ENCODE measurements around the gene ZSCAN20. TPM values are rescaled to one million over a fixed set of nuclear protein-coding genes. Genes with fewer than 3 reads are reported as not detected.

ZSCAN20 gene
- total RNA-seq, 2 experiments from 2014 or later = 1.5 to 2.2 TPM

GRCh38 chr1:33455539-33456501, 16.6 kb upstream of the ZSCAN20 start:
- Mint-ChIP-seq H3K4me1 (peaks cover 4% of the 10 kb centered on the region), H3K9me3 (no peaks in the 10 kb centered on the region), H3K36me3 (ENCODE audit: low read depth) (no peaks in the 10 kb centered on the region), H3K27me3 (peaks cover 27% of the 10 kb centered on the region), H3K27ac (peak overlapping the region; percentile 75), H3K4me3 (no peak overlapping the region)
- peak; percentile 70 for DNase-seq
- ChIA-PET POLR2A (interaction anchor here (0.7 kb wide), 1 partner anchor 522 kb away, joined by 12 read pairs; no protein-coding TSS in a partner anchor), CTCF (interaction anchor here (0.7 to 2.1 kb wide), 8 partner anchors 10 to 400 kb away, joined by 3 to 9 read pairs (median 3); partner anchors contain the start of gene ZSCAN20)

DNA sequence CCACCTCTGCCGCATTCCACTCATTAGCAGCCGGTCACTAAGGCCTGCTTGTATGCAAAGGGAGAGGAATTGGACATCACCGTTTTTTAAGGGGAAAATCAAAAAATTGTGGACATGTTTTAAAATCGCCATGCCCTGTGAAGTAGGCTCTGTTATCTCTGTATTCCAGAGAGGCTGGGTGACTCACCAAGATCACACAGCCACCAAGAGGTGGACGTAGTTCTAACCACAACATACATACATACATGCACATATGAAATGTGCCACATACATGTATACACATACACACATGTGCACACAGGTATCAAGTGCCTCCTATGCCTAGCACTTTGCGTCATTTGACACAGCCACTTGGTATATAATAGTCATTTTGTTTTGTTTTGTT, 16.0 kb upstream of the ZSCAN20 start:
- no peak overlapping the region for H3K27ac Mint-ChIP-seq
- H3K4me1 Mint-ChIP-seq = peaks cover 4% of the 10 kb centered on the region
- DNase-seq = no peak
- no peaks in the 10 kb centered on the region for H3K9me3 Mint-ChIP-seq
- no peak overlapping the region for H3K4me3 Mint-ChIP-seq
- peaks cover 21% of the 10 kb centered on the region for H3K27me3 Mint-ChIP-seq
- CTCF ChIA-PET = interaction anchor here (0.7 to 2.1 kb wide), 5 partner anchors 10 to 329 kb away, joined by 3 to 9 read pairs (median 3); no protein-coding TSS in a partner anchor
- H3K36me3 Mint-ChIP-seq (ENCODE audit: low read depth) = no peaks in the 10 kb centered on the region
- POLR2A ChIA-PET = interaction anchor here (0.7 kb wide), 1 partner anchor 522 kb away, joined by 12 read pairs; no protein-coding TSS in a partner anchor

GRCh38 chr1:33459691-33460090, 12.8 kb upstream of the ZSCAN20 start:
- H3K9me3 Mint-ChIP-seq = no peaks in the 10 kb centered on the region
- POLR2A ChIA-PET = no interaction called here
- DNase-seq = no peak
- H3K27me3 Mint-ChIP-seq = peaks cover 5% of the 10 kb centered on the region
- H3K4me3 Mint-ChIP-seq = no peak overlapping the region
- no peak overlapping the region for H3K27ac Mint-ChIP-seq
- peaks cover 4% of the 10 kb centered on the region for H3K4me1 Mint-ChIP-seq
- CTCF ChIA-PET = interaction anchor here (2.0 kb wide), 1 partner anchor 12 kb away, joined by 6 read pairs; no protein-coding TSS in a partner anchor
- no peaks in the 10 kb centered on the region for H3K36me3 Mint-ChIP-seq (ENCODE audit: low read depth)

- Mint-ChIP-seq H3K27ac (no peak overlapping the region), H3K4me1 (peaks cover 4% of the 10 kb centered on the region), H3K4me3 (no peak overlapping the region), H3K36me3 (ENCODE audit: low read depth) (no peaks in the 10 kb centered on the region), H3K9me3 (no peaks in the 10 kb centered on the region), H3K27me3 (peaks cover 5% of the 10 kb centered on the region)
- POLR2A ChIA-PET = no interaction called here
- no peak for DNase-seq
- CTCF ChIA-PET = interaction anchor here (1.3 to 2.0 kb wide), 2 partner anchors 9 to 11 kb away, joined by 5 to 6 read pairs; no protein-coding TSS in a partner anchor
Observed at GRCh38 chr1:33460144-33460543, 12.3 kb upstream of the ZSCAN20 start.

GRCh38 chr1:33460947-33461629, 11.4 kb upstream of the ZSCAN20 start:
- CTCF ChIA-PET = interaction anchor here (1.3 to 2.0 kb wide), 2 partner anchors 8 to 10 kb away, joined by 5 to 6 read pairs; no protein-coding TSS in a partner anchor
- Mint-ChIP-seq H3K9me3 (no peaks in the 10 kb centered on the region), H3K4me3 (no peak overlapping the region), H3K4me1 (no peaks in the 10 kb centered on the region), H3K27ac (no peak overlapping the region), H3K36me3 (ENCODE audit: low read depth) (no peaks in the 10 kb centered on the region), H3K27me3 (peaks cover 6% of the 10 kb centered on the region)
- DNase-seq = no peak
- POLR2A ChIA-PET = no interaction called here

DNA sequence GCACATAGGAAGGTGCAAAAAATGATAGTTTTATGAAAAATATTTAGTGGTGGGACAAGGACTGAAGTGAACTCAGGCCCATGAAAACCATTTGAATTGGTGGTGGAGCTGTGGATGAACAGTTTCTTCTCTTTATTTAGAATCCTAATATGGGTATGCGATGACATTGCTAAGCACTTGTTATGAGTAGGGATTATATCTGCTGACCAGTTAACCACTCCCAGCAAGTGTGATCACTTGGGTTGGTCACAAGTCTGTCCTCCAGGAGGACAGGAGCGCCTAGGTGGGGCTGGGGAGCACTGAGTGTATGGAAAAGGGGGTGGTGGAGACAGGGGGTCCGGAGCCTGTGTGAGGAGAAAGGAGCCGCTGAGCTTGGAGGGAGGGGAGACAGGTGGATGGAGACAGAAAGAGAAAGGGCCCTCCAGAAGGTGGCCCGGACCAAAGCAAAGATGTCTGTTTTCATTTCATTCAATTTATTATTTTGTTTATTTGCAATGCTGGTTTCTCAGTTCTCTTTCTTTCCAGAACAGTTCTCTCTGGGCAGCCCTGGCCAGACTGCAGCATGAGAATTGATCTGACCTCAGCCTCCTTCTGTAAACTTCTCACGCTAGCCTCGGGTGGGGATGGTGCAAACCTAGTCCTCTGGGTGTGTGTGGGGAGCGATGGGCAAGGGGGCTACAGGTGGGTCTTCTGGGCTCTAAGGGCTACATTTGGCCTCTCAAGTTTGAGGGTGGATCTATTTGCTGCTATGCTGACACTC, 9.9 kb upstream of the ZSCAN20 start:
- no peak for DNase-seq
- Mint-ChIP-seq H3K4me1 (no peaks in the 10 kb centered on the region), H3K27ac (no peak overlapping the region), H3K9me3 (no peaks in the 10 kb centered on the region), H3K4me3 (no peak overlapping the region), H3K27me3 (peaks cover 6% of the 10 kb centered on the region), H3K36me3 (ENCODE audit: low read depth) (no peaks in the 10 kb centered on the region)
- POLR2A ChIA-PET = no interaction called here
- CTCF ChIA-PET = interaction anchor here (0.7 kb wide), 1 partner anchor 364 kb away, joined by 5 read pairs; no protein-coding TSS in a partner anchor

GRCh38 chr1:33464552-33464951, 7.9 kb upstream of the ZSCAN20 start:
- CTCF ChIA-PET = no interaction called here

DNA sequence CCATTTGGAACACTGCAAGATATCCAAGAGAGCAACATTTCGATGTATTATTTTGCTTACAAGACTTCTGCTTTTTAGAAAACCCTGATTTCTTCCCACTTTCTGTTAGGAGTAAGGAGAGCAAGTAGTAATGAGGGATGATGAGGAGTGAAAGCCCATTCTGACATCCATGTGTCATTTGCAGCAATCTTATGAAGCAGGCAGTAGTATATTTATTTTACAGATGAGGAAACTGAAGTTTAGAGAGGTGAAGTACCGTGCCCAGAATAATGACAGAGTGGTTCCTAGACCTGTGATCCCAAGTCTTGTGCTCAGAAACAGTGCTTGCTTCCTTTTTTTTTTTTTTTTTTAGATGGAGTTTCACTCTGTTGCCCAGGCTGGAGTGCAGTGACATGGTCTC, 7.1 kb upstream of the ZSCAN20 start:
- ChIA-PET POLR2A (no interaction called here), CTCF (no interaction called here)
- Mint-ChIP-seq H3K4me3 (no peak overlapping the region), H3K36me3 (ENCODE audit: low read depth) (no peaks in the 10 kb centered on the region), H3K9me3 (no peaks in the 10 kb centered on the region), H3K27me3 (peaks cover 2% of the 10 kb centered on the region), H3K4me1 (peaks cover 6% of the 10 kb centered on the region), H3K27ac (no peak overlapping the region)
- DNase-seq = no peak

More at GRCh38 chr1:33464552-33464951, 7.9 kb upstream of the ZSCAN20 start:
- Mint-ChIP-seq H3K27ac (no peak overlapping the region), H3K4me1 (peaks cover under 1% of the 10 kb centered on the region), H3K27me3 (peaks cover 4% of the 10 kb centered on the region), H3K4me3 (no peak overlapping the region), H3K9me3 (no peaks in the 10 kb centered on the region), H3K36me3 (ENCODE audit: low read depth) (no peaks in the 10 kb centered on the region)
- DNase-seq = no peak
- POLR2A ChIA-PET = no interaction called here

- DNase-seq = no peak
- H3K27ac Mint-ChIP-seq = no peak overlapping the region
- no peaks in the 10 kb centered on the region for H3K9me3 Mint-ChIP-seq
- H3K4me1 Mint-ChIP-seq = peaks cover 12% of the 10 kb centered on the region
- CTCF ChIA-PET = no interaction called here
- no peaks in the 10 kb centered on the region for H3K36me3 Mint-ChIP-seq (ENCODE audit: low read depth)
- peaks cover 2% of the 10 kb centered on the region for H3K27me3 Mint-ChIP-seq
- POLR2A ChIA-PET = no interaction called here
- no peak overlapping the region for H3K4me3 Mint-ChIP-seq
Observed at GRCh38 chr1:33466159-33466558, 6.3 kb upstream of the ZSCAN20 start.

DNA sequence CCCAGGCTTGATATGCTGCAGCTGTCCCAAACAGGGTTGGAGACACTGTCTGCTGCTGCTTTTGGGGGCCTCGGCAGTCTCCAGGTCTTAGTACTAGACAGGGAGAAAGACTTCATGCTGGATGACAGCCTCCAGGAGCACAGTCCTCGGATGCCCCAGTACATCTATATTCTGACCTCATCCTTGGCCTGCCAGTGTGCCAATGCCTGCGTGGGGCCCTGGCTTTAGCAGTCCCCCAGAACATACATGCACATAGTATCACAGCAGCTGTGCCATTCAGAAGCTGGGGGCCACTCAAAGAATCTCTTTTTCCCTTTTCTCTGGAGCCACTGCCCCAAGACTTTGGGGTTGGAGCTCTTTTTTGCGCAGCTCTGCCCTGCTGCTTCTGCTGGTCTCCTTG, 4.4 kb upstream of the ZSCAN20 start:
- H3K27me3 Mint-ChIP-seq = peaks cover 2% of the 10 kb centered on the region
- H3K36me3 Mint-ChIP-seq (ENCODE audit: low read depth) = no peaks in the 10 kb centered on the region
- CTCF ChIA-PET = interaction anchor here (1.4 to 1.8 kb wide), 2 partner anchors 12 to 41 kb away, joined by 3 to 7 read pairs; no protein-coding TSS in a partner anchor
- no peak overlapping the region for H3K4me3 Mint-ChIP-seq
- DNase-seq = no peak
- no peak overlapping the region for H3K27ac Mint-ChIP-seq
- peaks cover 28% of the 10 kb centered on the region for H3K4me1 Mint-ChIP-seq
- POLR2A ChIA-PET = no interaction called here
- H3K9me3 Mint-ChIP-seq = no peaks in the 10 kb centered on the region

DNA sequence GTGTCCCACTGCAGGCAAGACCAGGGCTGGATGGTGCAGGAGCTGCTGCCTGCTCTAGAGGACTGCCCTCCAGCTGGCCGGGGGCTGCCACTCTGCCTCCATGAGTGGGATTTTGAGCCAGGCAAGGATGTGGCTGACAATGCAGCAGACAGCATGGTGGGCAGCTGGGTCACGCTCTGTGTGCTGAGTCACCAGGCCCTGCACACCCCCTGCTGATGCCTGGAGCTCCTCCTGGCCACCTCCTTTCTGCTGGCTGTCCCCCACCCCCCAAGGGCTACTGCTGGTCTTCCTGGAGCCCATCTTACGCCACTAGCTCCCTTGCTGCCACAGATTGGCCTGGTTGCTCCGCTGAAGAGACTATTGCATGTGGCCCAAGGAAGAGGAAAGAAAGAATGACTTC, 3.9 kb upstream of the ZSCAN20 start:
- Mint-ChIP-seq H3K9me3 (no peaks in the 10 kb centered on the region), H3K27me3 (peaks cover 2% of the 10 kb centered on the region), H3K36me3 (ENCODE audit: low read depth) (no peaks in the 10 kb centered on the region), H3K4me3 (no peak overlapping the region), H3K27ac (no peak overlapping the region), H3K4me1 (peaks cover 30% of the 10 kb centered on the region)
- ChIA-PET CTCF (interaction anchor here (0.8 to 1.8 kb wide), 2 partner anchors 13 to 172 kb away, joined by 4 to 7 read pairs; no protein-coding TSS in a partner anchor), POLR2A (no interaction called here)
- DNase-seq = no peak

DNA sequence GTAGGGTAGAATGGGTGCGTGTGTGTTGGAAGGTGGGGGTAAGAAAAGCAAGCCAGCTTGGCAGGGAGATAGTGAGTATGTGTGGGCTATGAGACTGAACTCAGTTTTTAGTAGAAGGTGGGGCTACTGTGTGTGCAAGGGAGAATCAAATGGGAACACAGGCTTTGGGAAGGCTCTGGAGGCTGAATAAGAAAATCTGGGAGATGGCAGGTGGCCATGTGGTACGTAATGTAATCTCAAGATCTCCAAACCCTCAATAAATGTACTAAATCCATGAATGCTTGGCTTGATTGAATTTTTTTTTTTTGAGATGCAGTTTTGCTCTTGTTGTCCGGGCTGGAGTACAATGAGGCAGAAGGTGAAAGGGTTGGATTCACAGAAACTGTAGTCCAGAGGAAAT, 3.5 kb upstream of the ZSCAN20 start:
- Mint-ChIP-seq H3K9me3 (no peaks in the 10 kb centered on the region), H3K36me3 (ENCODE audit: low read depth) (no peaks in the 10 kb centered on the region), H3K4me3 (no peak overlapping the region), H3K4me1 (peaks cover 30% of the 10 kb centered on the region), H3K27ac (no peak overlapping the region), H3K27me3 (peaks cover 2% of the 10 kb centered on the region)
- ChIA-PET POLR2A (no interaction called here), CTCF (interaction anchor here (0.8 to 1.8 kb wide), 3 partner anchors 8 to 173 kb away, joined by 4 to 7 read pairs (median 5); no protein-coding TSS in a partner anchor)
- DNase-seq = no peak

Measured in activated CD4-positive, alpha-beta T cell treated with anti-CD3 and anti-CD28 coated beads, Interleukin-2, amount 10 ng/mL, durations not matched to agents 7 days and 5 days (primary cell).